K562 (cell line): ENCODE data around the gene RHO. TPM values are rescaled to one million over a fixed set of nuclear protein-coding genes. Genes with fewer than 3 reads are reported as not detected.

Experiments used
- ATAC-seq: fragments of 200-7000 bp; cut with Tn5 transposase; 3 replicates; pipeline ENCODE4 v1.9.1; 2020; ENCODE audit warnings: moderate library complexity
- BruUV-seq: library from RNA; stranded (reverse); fragments of 400-500 nt; replicated peaks from 2 replicates; lab custom pipeline; 2021; lab: Mats Ljungman, UMichigan
- CTCF ChIA-PET: fragments of 300-600 bp; formaldehyde crosslinking; extraction: SDS; loops from one replicate; lab custom pipeline; 2021; ENCODE audit warnings: low intra/inter-chr PET ratio; lab: Yijun Ruan, JAX
- POLR2A ChIA-PET: fragments of 300-600, 350-650 bp; sonication (Branson Sonifier 250); formaldehyde crosslinking; extraction: SDS; loops from one replicate; lab custom pipeline; 2021; ENCODE audit warnings: antibody characterized with exemption, inconsistent platforms; lab: Yijun Ruan, JAX
- DNase-seq, 4 experiments: peaks; one replicate each; pipeline versions ENCODE4 v3.0.0 to v3.0.0-alpha.2; 2011 to 2018; ENCODE audit warnings: low spot score in 3 of 4, mixed read lengths in 3 of 4; ENCODE audit errors: extremely low read depth in 1 of 4
- FAIRE-seq: peaks from 2 replicates; lab custom pipeline; 2011; peaks lifted over from hg19 to GRCh38; lab: Jason Lieb, UNC
- H2AFZ ChIP-seq: 2 replicates; pipeline ENCODE4 v1.6.0; 2011; ENCODE audit warnings: low read depth, low read length, control low read depth, inconsistent platforms
- H3K27ac ChIP-seq: fragments of 200-600 bp; 3 replicates; pipeline ENCODE4 v1.8.0; 2011; ENCODE audit warnings: low read depth, mild to moderate bottlenecking, control low read depth, inconsistent platforms, low read length, moderate library complexity, mixed read lengths; ENCODE audit errors: extremely low read depth
- H3K27me3 ChIP-seq, 2 experiments: fragments of 300-600 bp in 1 of 2; 2 replicates in 1 of 2; 3 replicates in 1 of 2; pipeline versions ENCODE4 v1.6.0 to v1.8.0; 2011; ENCODE audit warnings: inconsistent platforms in 2 of 2, low read length in 2 of 2, mild to moderate bottlenecking in 1 of 2, mixed read lengths in 1 of 2, moderate library complexity in 1 of 2; ENCODE audit not compliant: control insufficient read depth in 2 of 2, insufficient read depth in 2 of 2
- H3K36me3 ChIP-seq: fragments of 300-600 bp; 3 replicates; pipeline ENCODE4 v1.8.0; 2011; ENCODE audit warnings: mild to moderate bottlenecking, low read length, inconsistent platforms; ENCODE audit not compliant: control insufficient read depth, insufficient read depth
- H3K4me1 ChIP-seq, 2 experiments: fragments of 200-600 bp in 1 of 2; replicated peaks in 1 of 2; 2 replicates in 1 of 2; 3 replicates in 1 of 2; pipeline versions ENCODE4 v1.5.1 to v1.8.0; 2011; ENCODE audit warnings: inconsistent platforms in 2 of 2, low read length in 2 of 2, mild to moderate bottlenecking in 1 of 2, mixed read lengths in 1 of 2, moderate library complexity in 1 of 2; ENCODE audit not compliant: control insufficient read depth in 2 of 2, insufficient read depth in 2 of 2
- H3K4me2 ChIP-seq: 2 replicates; pipeline ENCODE4 v1.6.1; 2011; ENCODE audit warnings: low read length, control low read depth, inconsistent platforms, mixed read lengths; ENCODE audit not compliant: insufficient read depth
- H3K4me3 ChIP-seq: fragments of 200-600 bp; sonication (generic), shearing (Covaris generic); 2 replicates; pipeline ENCODE4 v1.5.1; 2016; ENCODE audit warnings: control low read depth, inconsistent platforms
- H3K79me2 ChIP-seq: fragments of 200-600 bp; 3 replicates; pipeline ENCODE4 v1.8.0; 2011; ENCODE audit warnings: low read length, inconsistent platforms; ENCODE audit not compliant: control insufficient read depth, insufficient read depth
- H3K9ac ChIP-seq, 2 experiments: 2 replicates each; pipeline versions ENCODE4 v1.6.0 to v1.6.1; 2011; ENCODE audit warnings: low read depth in 2 of 2, low read length in 2 of 2, control low read depth in 1 of 2, inconsistent platforms in 1 of 2, mild to moderate bottlenecking in 1 of 2, mixed read lengths in 1 of 2; ENCODE audit not compliant: insufficient read depth in 1 of 2
- H3K9me1 ChIP-seq: one replicate; pipeline ENCODE4 v1.6.0; 2011; ENCODE audit warnings: inconsistent platforms, mild to moderate bottlenecking, low read length, moderate library complexity; ENCODE audit not compliant: control insufficient read depth, insufficient read depth
- H3K9me3 ChIP-seq: replicated peaks from 2 replicates; pipeline ENCODE4 v1.5.1; 2011; ENCODE audit warnings: low read depth, low read length, inconsistent platforms; ENCODE audit not compliant: control insufficient read depth, insufficient read depth
- H4K20me1 ChIP-seq: replicated peaks from 2 replicates; pipeline ENCODE4 v1.6.1; 2011; ENCODE audit warnings: low read length, inconsistent platforms, mixed read lengths; ENCODE audit not compliant: control insufficient read depth, insufficient read depth
- ARHGAP35 ChIP-seq: fragments of 450-650 bp; IDR thresholded peaks from 2 replicates; pipeline ENCODE4 v1.6.1; 2018; ENCODE audit not compliant: partially characterized antibody
- ASH1L ChIP-seq: fragments of 450-650 bp; IDR thresholded peaks from 2 replicates; pipeline ENCODE4 v1.6.1; 2018; ENCODE audit warnings: borderline replicate concordance, mild to moderate bottlenecking, low read depth; ENCODE audit not compliant: partially characterized antibody
- BRF2 ChIP-seq: IDR thresholded peaks from 3 replicates; pipeline ENCODE4 v1.6.1; 2011; ENCODE audit warnings: borderline replicate concordance, mild to moderate bottlenecking; ENCODE audit not compliant: insufficient read length, insufficient read depth
- IRF9 ChIP-seq: fragments of 450-650 bp; IDR thresholded peaks from 2 replicates; pipeline ENCODE4 v1.6.1; 2016; ENCODE audit warnings: missing biosample characterization, missing genetic modification characterization
- KLF1 ChIP-seq: fragments of 450-650 bp; IDR thresholded peaks from 2 replicates; pipeline ENCODE4 v1.6.1; 2016; ENCODE audit warnings: missing genetic modification characterization, missing compliant biosample characterization
- NR4A1 ChIP-seq, 2 experiments: fragments of 250-450 bp in 1 of 2; fragments of 450-650 bp in 1 of 2; sonication (Bioruptor Pico) in 1 of 2; IDR thresholded peaks; 2 replicates each; pipeline versions ENCODE4 v1.4.0 to v1.6.1; 2016 to 2020; ENCODE audit warnings: mild to moderate bottlenecking in 2 of 2, missing compliant biosample characterization in 1 of 2, missing genetic modification characterization in 1 of 2, moderate library complexity in 1 of 2
- RB1 ChIP-seq: fragments of 450-650 bp; IDR thresholded peaks from 2 replicates; pipeline ENCODE4 v1.6.1; 2017; ENCODE audit warnings: low read depth, mild to moderate bottlenecking
- RHOXF2B ChIP-seq: fragments of 250-450 bp; sonication (Bioruptor Pico); conservative IDR thresholded peaks from 2 replicates; pipeline ENCODE4 v1.5.1; 2021
- SIX5 ChIP-seq, 2 experiments: IDR thresholded peaks; 2 replicates each; pipeline ENCODE4 v1.6.1; 2011; ENCODE audit warnings: low read length in 2 of 2, borderline replicate concordance in 1 of 2, low read depth in 1 of 2, mild to moderate bottlenecking in 1 of 2, moderate library complexity in 1 of 2; ENCODE audit not compliant: insufficient read depth in 1 of 2
- STAT6 ChIP-seq: sonication (generic); formaldehyde crosslinking; IDR thresholded peaks from 2 replicates; pipeline ENCODE4 v1.8.1; 2023; ENCODE audit warnings: mild to moderate bottlenecking, missing genetic modification reagents
- TEAD4 ChIP-seq, 2 experiments: sonication (generic) in 1 of 2; formaldehyde crosslinking in 1 of 2; IDR thresholded peaks; 2 replicates each; pipeline versions ENCODE4 v1.6.1 to v1.8.0; 2012 to 2022; ENCODE audit warnings: borderline replicate concordance in 1 of 2, inconsistent platforms in 1 of 2, low read length in 1 of 2, mild to moderate bottlenecking in 1 of 2, missing genetic modification reagents in 1 of 2
- TFAP4 ChIP-seq: sonication (generic); formaldehyde crosslinking; IDR thresholded peaks from 2 replicates; pipeline ENCODE4 v1.8.0; 2022; ENCODE audit warnings: missing genetic modification reagents, mild to moderate bottlenecking, moderate library complexity, borderline replicate concordance
- ZBTB2 ChIP-seq: fragments of 450-650 bp; IDR thresholded peaks from 2 replicates; pipeline ENCODE4 v1.6.1; 2016; ENCODE audit warnings: antibody characterized with exemption
- WGBS: fragments of 100-300 bp; shearing (Covaris generic); methylation state at CpG from one replicate; pipeline ENCODE4 v1.1.6; 2016; ENCODE audit warnings: low coverage, mixed read lengths; ENCODE audit not compliant: insufficient coverage; ENCODE audit errors: missing lambda C conversion rate; 5-methylcytosine and 5-hydroxymethylcytosine counted together
- in situ Hi-C: fragments of 300-500 bp; cut with MboI; formaldehyde crosslinking; loops from 4 replicates; pipeline ENCODE4 v1.15.0; 2018; ENCODE audit warnings: inconsistent platforms, mixed read lengths
- intact Hi-C: fragments of 100-400 bp; cut with micrococcal nuclease; formaldehyde crosslinking; loops from 2 replicates; pipeline ENCODE4 v1.14.2; 2022
- polyA plus RNA-seq, 8 experiments: library from polyadenylated mRNA; depleted of rRNA in 4 of 8; stranded (reverse) in 5 of 8; unstranded in 3 of 8; fragments of >200 nt; fragmentation: Nextera tagmentation in 2 of 8; fragmentation: Illumina TruSeq in 1 of 8; extraction: Ambion mirVana in 2 of 8; extraction: Trizol in 1 of 8; gene quantifications; 2 replicates each; pipeline versions ENCODE4 v1.2.1 to v1.2.3, GENCODE V29; 2011 to 2014; ENCODE audit warnings: inconsistent platforms in 1 of 8, missing spikeins in 1 of 8
- total RNA-seq, 7 experiments: library from RNA; depleted of rRNA in 6 of 7; stranded (reverse); fragments of >200 nt in 6 of 7; fragmentation: Illumina TruSeq in 2 of 7; extraction: Trizol in 2 of 7; gene quantifications; 2 replicates each; pipeline versions ENCODE4 v1.2.1 to v1.2.3, GENCODE V29; 2011 to 2021; ENCODE audit warnings: low replicate concordance in 1 of 7

The RHO gene
- total and polyA plus RNA-seq, 9 of the 15 experiments (the other 6 are each of a cell fraction or from before 2014, with no cell fraction given): not detected

GRCh38 chr3:129505341-129505740 lies 23.1 kb upstream of the RHO start:
- no TSS peak for BruUV-seq
- in situ Hi-C loops: no loop called here

More at GRCh38 chr3:129505341-129505740, 23.1 kb upstream of the RHO start:
- Histone ChIP-seq H4K20me1 (no peaks in the 10 kb centered on the region), H3K4me1 (no peaks in the 10 kb centered on the region; a peak in 1 of 5 replicates), H3K9me3 (no peaks in the 10 kb centered on the region), H3K9ac (no peak overlapping the region), H3K4me2 (no peak overlapping the region), H3K4me3 (no peak overlapping the region), H3K27me3 (no peaks in the 10 kb centered on the region), H3K9me1 (no peaks in the 10 kb centered on the region), H2AFZ (no peak overlapping the region), H3K27ac (no peak overlapping the region), H3K79me2 (no peaks in the 10 kb centered on the region), H3K36me3 (0 out of 3 replicates have a peak, but pooled peaks cover 3% of the 10 kb centered on the region)
- FAIRE-seq: no peak
- no peak for TF ChIP-seq ARHGAP35
- TF ChIP-seq NR4A1 (CRISPR knock-in tag; IDR thresholded peaks at IDR 0.05): no peak
- no peak for TF ChIP-seq NR4A1 (tag; IDR thresholded peaks at IDR 0.05)
- TF ChIP-seq KLF1 (tag): no peak
- TF ChIP-seq RB1: no peak
- no peak for TF ChIP-seq ASH1L
- TF ChIP-seq ZBTB2: no peak
- TF ChIP-seq IRF9 (tag): no peak
- no peak for TF ChIP-seq BRF2
- no peak for TF ChIP-seq TFAP4 (CRISPR knock-in tag)
- no peak for TF ChIP-seq RHOXF2B (CRISPR knock-in tag)
- no peak for TF ChIP-seq SIX5 (IDR thresholded peaks at IDR 0.05; ENCODE audit: borderline replicate concordance in 1 of 2, insufficient read depth in 1 of 2, low read depth in 1 of 2, low read length in 2 of 2)
- TF ChIP-seq STAT6: no peak
- no peak for TF ChIP-seq TEAD4 (IDR thresholded peaks at IDR 0.05; ENCODE audit: low read length)
- no peak for TF ChIP-seq TEAD4 (CRISPR knock-in tag; IDR thresholded peaks at IDR 0.05; ENCODE audit: borderline replicate concordance)
- ChIA-PET POLR2A (interaction anchor here (0.9 kb wide), 1 partner anchor 13 kb away, joined by 3 read pairs; no protein-coding TSS in a partner anchor), CTCF (no interaction called here)
- no peak for DNase-seq
- 61% methylated on average over 6 of the region's 6 CpGs for WGBS
- intact Hi-C loops: no loop called here
- ATAC-seq: no peak
